ENCODE measurements around the gene IGFL2.

DNA sequence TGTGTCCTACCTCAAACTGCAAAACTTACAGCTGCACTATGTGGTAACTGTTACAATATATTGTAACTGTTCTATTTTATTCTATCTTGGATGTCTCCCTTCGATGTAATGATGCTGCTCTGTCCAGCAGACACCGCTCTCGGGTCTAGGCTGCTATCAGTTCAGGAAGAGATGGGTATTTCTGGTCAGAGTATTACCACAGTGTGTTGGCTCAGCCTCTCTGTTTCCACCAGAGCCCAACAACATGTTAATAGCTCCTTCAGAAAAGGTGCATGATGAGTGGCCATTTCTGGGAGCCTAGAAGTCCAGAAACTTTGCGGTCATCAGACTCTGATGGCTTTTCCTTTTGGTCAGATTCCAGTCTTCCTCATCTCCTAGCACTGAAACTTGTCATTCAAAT is 45.6 kb downstream of the IGFL2 start:
- TF ChIP-seq POLR2A (IDR thresholded peaks at IDR 0.05): no peak
- TF ChIP-seq, protein P1, sequence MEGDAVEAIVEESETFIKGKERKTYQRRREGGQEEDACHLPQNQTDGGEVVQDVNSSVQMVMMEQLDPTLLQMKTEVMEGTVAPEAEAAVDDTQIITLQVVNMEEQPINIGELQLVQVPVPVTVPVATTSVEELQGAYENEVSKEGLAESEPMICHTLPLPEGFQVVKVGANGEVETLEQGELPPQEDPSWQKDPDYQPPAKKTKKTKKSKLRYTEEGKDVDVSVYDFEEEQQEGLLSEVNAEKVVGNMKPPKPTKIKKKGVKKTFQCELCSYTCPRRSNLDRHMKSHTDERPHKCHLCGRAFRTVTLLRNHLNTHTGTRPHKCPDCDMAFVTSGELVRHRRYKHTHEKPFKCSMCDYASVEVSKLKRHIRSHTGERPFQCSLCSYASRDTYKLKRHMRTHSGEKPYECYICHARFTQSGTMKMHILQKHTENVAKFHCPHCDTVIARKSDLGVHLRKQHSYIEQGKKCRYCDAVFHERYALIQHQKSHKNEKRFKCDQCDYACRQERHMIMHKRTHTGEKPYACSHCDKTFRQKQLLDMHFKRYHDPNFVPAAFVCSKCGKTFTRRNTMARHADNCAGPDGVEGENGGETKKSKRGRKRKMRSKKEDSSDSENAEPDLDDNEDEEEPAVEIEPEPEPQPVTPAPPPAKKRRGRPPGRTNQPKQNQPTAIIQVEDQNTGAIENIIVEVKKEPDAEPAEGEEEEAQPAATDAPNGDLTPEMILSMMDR (IDR thresholded peaks at IDR 0.05): no peak
- no peak for TF ChIP-seq POLR2AphosphoS5 (IDR thresholded peaks at IDR 0.05)
